NCI-H446 (cell line): ENCODE results near the gene POP7.

Experiments
- DNase-seq, 2 experiments: peaks; one replicate each; lab custom pipeline; 2025; lab: John Stamatoyannopoulos, UW

The POP7 gene

GRCh38 chr7:100726996-100727761, 21.3 kb downstream of the POP7 start:
- no peak for DNase-seq

GRCh38 chr7:100728196-100728595, 22.3 kb downstream of the POP7 start:
- DNase-seq, result no peak

- no peak for DNase-seq
Measured at GRCh38 chr7:100730136-100730800, 24.3 kb downstream of the POP7 start.

GRCh38 chr7:100731937-100732636, 26.2 kb downstream of the POP7 start:
- DNase-seq, result no peak

GRCh38 chr7:100735730-100736129, 29.8 kb downstream of the POP7 start:
- no peak for DNase-seq

- DNase-seq, result no peak
Measured at GRCh38 chr7:100736671-100737070, 30.8 kb downstream of the POP7 start.

- DNase-seq, result no peak
Measured at GRCh38 chr7:100739934-100740333, 34.0 kb downstream of the POP7 start.

GRCh38 chr7:100744605-100745004, 38.7 kb downstream of the POP7 start:
- DNase-seq, result no peak

GRCh38 chr7:100745184-100745583, 39.3 kb downstream of the POP7 start:
- no peak for DNase-seq

- DNase-seq, result no peak
Measured at GRCh38 chr7:100752994-100753393, 47.1 kb downstream of the POP7 start.

GRCh38 chr7:100753750-100754149, 47.8 kb downstream of the POP7 start:
- DNase-seq, result no peak
